Stimulated activated CD4-positive, alpha-beta T cell treated with anti-CD3 and anti-CD28 coated beads, Interleukin-12 subunit alpha, Interleukin-12 subunit beta, amount 100 ng/mL, for 4 hours (primary cell): ENCODE results near the gene FAM53A.
"Not testable (repeated sequence)": the region's sequence is repeated elsewhere in the genome, so short reads cannot be mapped to it uniquely, and the experiment has no call there.

Experiments
- DNase-seq: peaks from one replicate; pipeline ENCODE4 v3.0.0-alpha.2; 2020

The FAM53A gene

DNA sequence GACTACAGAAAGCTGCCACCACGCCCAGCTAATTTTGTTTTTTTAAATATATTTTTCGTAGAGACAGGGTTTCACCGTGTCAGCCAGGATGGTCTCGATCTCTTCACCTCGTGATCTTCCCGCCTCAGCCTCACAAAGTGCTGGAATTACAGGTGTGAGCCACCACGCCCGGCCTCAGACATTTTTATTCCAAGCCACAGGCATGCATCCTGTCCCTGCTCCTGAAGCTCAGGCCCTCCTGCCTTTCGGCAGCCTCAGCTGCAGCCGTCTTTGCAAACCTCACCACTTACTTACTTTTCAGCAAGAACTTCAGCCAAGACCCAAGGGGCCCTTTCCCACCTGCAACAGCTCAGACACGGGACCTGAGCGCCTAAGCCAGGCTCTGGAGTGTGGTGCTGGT lies 26.0 kb downstream of the FAM53A start:
- DNase-seq = no peak

- DNase-seq = no peak
Observed at GRCh38 chr4:1656986-1657385, 27.1 kb downstream of the FAM53A start.

GRCh38 chr4:1656132-1656531 lies 28.0 kb downstream of the FAM53A start:
- no peak for DNase-seq

DNA sequence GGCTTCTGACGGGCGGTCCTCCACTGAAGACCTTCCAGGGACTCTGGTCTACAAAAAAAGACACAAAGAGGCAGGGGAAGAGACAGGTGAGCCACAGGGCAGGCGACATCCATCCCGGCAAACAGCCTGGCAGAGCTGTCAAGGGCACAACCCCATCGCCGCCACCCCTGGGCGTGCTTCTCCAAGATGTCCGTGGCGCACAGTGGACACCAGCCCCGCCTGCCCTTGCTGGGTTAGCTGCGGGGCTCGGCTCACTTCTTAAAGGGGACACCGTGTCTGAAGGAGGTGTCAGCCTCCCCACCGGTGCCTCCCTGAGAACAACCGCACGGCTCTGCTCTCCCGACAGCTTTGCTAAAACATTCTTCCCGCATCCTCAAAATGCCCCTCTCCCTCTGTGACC lies 28.4 kb downstream of the FAM53A start:
- DNase-seq = no peak

- no peak for DNase-seq
Observed at GRCh38 chr4:1655081-1655480, 29.0 kb downstream of the FAM53A start.

- no peak for DNase-seq
Observed at GRCh38 chr4:1654216-1654955, 29.7 kb downstream of the FAM53A start.

GRCh38 chr4:1653776-1654175 lies 30.3 kb downstream of the FAM53A start:
- no peak for DNase-seq

DNA sequence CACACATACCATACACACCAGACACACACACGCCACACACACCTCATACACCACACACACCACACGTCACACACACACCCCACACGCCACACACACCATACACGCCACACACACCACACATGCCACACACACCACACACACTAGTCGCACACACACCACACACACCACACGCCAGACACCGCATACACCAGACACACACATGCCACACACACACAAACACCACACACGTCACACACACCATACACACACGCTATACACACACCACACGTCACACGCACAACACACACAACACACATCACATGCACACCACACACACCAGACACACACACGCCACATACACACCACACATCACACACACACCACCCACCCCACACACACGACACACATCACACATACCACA lies 32.0 kb downstream of the FAM53A start:
- DNase-seq = no peak

- no peak for DNase-seq
Observed at GRCh38 chr4:1651609-1652008, 32.5 kb downstream of the FAM53A start.

DNA sequence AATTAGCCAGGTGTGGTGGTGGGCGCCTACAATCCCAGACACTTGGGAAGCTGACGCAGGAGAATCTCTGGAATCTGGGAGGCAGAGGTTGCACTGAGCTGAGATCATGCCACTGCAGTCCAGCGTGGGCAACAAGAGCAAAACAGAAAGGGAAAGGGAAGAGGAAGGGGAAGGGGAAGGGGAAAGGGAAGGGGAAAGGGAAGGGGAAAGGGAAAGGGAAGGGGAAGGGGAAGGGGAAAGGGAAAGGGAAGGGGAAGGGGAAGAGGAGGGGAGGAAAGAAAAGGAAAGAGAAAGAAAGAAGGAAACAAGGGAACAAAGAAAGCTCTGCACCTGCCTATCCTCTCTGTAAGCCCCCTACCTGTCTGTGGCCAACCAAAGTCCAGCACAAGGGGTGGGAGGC lies 35.2 kb downstream of the FAM53A start:
- no peak for DNase-seq

- no peak for DNase-seq
Observed at GRCh38 chr4:1647432-1647831, 36.7 kb downstream of the FAM53A start.

- no peak for DNase-seq
Observed at GRCh38 chr4:1646690-1647089, 37.4 kb downstream of the FAM53A start.

DNA sequence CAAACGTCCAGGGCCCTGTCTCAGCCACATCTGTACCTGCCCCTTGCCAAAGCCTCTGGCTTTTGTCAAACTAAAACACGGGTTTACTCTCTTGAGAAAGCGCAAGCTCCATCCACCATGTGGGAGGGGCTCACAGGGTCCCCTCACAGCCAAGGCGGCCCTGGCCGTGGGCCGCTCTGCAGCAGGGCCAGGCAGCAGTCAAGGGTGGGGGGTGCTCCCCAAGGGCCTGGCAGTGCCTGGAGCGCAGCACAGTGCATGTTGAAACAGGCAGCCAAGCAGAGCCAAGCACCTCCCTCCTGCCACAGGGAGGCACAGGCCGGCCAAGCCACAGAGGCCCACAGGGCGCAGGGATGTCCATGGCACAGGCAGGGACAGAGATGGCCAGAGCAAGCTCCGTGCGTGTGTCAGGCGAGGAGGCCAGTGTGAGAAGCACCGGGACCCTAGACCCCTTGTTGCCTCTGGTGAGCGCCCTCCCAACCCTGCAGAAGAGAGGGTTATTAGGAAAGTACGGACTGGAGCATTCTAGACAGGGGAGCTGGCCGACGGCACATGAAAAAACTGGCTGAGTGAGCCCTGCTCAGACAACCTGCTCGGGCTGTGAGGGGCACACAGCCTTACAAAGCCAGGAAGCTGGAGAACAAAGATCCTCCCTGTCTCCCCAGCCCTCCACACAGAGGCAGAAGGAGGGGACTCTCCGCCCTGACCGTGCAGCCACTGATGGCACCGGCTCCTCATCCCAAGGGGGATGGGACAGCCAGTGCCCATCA lies 39.0 kb downstream of the FAM53A start:
- DNase-seq = no peak

GRCh38 chr4:1643971-1644735 lies 40.0 kb downstream of the FAM53A start:
- no peak for DNase-seq

DNA sequence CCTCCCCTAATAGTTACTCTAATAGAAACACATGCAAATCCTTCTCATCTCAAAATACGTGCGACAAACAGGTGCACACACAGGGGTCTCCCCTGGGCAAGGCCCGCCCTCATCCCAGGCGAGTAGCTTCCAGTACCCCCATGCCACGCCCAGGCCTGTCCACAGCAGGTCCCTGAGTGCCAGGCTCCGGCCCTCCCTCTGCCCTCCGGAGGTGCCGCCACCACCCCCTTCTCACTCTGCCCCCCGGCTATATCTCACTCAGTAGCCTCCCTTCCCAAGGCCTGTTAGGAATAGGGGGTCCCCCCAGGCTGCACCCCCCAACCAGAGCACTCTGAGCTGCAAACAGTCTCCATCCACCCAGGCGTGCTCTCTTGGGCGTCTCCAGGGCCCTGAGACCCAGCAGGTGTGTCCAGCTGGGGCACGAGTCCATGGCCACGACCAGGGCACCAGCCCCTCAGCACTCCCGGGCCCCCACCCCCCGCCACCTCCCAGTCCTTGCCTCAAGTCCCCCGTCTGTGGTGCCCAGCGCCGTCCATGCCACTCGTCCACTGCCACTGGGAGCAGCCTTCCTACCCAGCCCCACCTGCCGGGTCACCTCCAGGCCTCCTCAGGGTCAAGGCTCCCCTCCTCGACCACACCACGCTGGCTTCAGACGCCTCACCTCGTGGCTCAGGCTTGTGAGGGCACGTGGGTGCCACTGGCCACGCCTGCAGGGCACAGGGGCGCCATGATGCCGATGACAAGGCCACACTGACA lies 41.7 kb downstream of the FAM53A start:
- DNase-seq = no peak

- DNase-seq = no peak
Observed at GRCh38 chr4:1641671-1642070, 42.4 kb downstream of the FAM53A start.

- DNase-seq = not testable (repeated sequence)
Observed at GRCh38 chr4:1640716-1641503, 43.2 kb downstream of the FAM53A start.

DNA sequence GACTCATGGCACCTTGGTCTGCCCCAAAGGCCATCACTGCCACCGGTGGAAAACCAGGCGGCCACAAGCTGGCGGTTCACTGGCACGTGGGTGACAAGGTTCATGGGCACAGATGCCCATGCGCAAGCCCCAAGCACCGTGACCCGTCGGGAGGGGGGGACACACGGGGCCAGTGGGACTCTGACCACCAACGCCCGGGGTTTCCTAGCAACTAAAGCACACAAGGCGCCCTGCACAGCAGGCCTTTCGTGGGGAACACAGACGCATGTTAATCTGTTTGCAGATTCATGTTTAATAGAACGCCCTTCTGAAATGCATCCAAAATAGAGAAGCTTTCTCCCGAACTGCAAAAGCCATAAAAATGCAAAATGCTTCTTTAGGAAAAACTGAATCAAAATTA lies 43.9 kb downstream of the FAM53A start:
- no peak for DNase-seq

- DNase-seq = no peak
Observed at GRCh38 chr4:1639299-1639868, 44.7 kb downstream of the FAM53A start.

GRCh38 chr4:1638873-1639272 lies 45.2 kb downstream of the FAM53A start:
- DNase-seq = no peak

DNA sequence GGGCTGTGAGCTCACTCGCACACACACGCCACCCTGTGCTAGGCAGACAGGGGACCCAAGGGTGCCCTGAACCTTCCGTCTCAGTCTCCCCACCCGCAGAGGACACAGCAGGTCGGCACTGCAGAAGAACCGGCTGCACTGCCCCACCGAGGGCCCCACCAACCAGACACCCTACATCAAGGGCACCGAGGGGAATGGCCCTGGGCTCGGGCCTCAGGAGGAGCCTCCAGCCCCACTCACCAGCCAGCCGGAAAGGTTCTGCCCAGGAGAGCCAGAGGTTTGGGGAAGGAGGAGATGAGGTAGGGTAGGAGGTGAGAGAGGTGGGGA lies 45.9 kb downstream of the FAM53A start:
- DNase-seq = no peak
